IPS-15b (cell line): Measurements from ENCODE around the gene BCAP31.

Source experiments
- H3K27me3 ChIP-seq: one replicate; pipeline ENCODE4 v1.6.1; 2013; ENCODE audit warnings: low read length; ENCODE audit not compliant: control insufficient read depth, insufficient read depth
- H3K36me3 ChIP-seq: one replicate; pipeline ENCODE4 v1.6.1; 2013; ENCODE audit warnings: low read length; ENCODE audit not compliant: control insufficient read depth, insufficient read depth
- H3K4me1 ChIP-seq: one replicate; pipeline ENCODE4 v1.6.1; 2013; ENCODE audit warnings: mild to moderate bottlenecking, low read length; ENCODE audit not compliant: control insufficient read depth, insufficient read depth
- H3K4me3 ChIP-seq: one replicate; pipeline ENCODE4 v1.5.1; 2013; ENCODE audit warnings: low read depth, low read length
- H3K9ac ChIP-seq: one replicate; pipeline ENCODE4 v1.6.1; 2013; ENCODE audit warnings: low read depth, mild to moderate bottlenecking, low read length
- H3K9me3 ChIP-seq: one replicate; pipeline ENCODE4 v1.6.1; 2013; ENCODE audit warnings: mild to moderate bottlenecking, low read length; ENCODE audit not compliant: control insufficient read depth, insufficient read depth

BCAP31 gene

DNA sequence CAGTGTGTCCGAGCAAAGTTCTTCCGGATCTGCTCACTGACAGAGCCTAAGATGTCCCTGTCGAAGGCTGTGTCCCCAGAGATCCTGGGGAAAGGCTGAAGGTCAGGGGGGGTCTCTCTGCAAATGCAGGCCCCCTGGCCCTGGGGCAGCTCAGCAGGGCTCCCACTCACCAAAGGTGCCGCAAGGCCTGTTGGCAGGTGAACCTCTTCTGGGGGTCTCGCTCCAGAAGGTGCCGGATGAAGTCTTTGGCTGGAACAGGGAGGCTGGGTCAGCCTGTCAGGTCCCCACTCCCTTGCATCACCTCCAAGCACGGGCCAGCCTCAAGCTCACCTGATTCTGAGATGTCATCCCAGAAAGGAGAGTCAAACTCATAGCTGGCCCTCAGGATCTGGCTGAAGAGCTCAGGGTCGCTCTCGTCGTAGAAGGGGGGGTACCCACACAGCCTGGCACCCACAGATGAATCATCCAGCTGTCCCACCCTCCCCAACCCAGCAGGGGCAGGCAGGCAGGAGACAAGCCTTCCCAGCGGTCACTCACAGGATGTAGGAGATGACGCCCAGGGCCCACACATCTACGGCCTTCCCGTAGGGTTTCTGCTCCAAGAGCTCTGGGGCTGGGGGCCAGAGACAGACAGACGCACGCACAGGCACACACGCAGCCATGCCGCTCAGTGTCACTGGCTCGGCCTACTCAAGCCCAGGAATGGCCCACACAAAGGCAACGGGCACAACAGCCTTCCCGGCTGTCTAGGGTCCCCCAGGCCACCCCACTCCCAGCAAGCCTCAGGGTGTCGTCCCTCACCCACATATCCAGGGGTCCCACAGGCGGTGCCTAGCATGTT is 53.2 kb downstream of the BCAP31 start:
- Histone ChIP-seq H3K9me3 (no peaks in the 10 kb centered on the region), H3K36me3 (no peaks in the 10 kb centered on the region), H3K4me3 (no peak overlapping the region), H3K4me1 (no peaks in the 10 kb centered on the region), H3K27me3 (peaks cover 2% of the 10 kb centered on the region), H3K9ac (no peak overlapping the region)

- Histone ChIP-seq H3K4me3 (no peak overlapping the region), H3K9me3 (no peaks in the 10 kb centered on the region), H3K27me3 (peaks cover 2% of the 10 kb centered on the region), H3K4me1 (no peaks in the 10 kb centered on the region), H3K36me3 (no peaks in the 10 kb centered on the region), H3K9ac (no peak overlapping the region)
Observed at GRCh38 chrX:153669901-153670731, 54.1 kb downstream of the BCAP31 start.

DNA sequence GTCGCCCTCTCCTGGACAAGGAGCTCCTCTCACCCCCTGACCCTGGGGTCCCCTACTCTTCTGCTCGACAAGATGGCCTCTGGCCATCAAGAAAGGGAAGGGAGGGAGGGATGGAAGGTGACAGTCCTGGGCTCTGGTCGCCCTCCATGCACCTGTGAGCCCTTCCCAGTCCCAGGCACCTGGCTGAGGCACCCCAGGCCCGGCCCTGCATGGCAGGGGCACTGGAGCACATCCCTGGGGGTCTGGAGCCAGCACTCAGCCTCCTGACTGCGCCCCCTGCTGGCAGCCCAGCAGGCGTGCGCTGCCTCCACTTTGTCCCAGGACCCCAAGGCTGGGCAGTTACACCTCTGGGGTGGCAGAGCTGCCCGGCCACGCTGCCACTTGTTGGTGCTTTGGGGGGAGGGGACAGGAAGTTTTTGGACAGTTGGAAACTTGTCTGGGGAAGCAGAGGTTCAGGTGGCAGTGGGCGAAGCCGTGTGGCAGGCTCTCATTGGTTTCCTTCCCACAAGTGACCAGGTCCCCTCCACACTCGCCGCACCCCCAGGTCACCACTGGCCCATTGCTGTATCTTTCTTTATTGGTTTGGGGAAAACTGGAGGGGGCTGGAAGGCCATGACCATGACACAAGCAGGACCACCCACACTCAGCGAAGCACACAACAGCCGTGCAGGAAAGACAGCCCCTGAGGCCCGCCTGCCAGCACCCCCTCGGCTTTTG is 54.9 kb downstream of the BCAP31 start:
- Histone ChIP-seq H3K9me3 (no peaks in the 10 kb centered on the region), H3K4me3 (no peak overlapping the region), H3K9ac (no peak overlapping the region), H3K36me3 (no peaks in the 10 kb centered on the region), H3K4me1 (no peaks in the 10 kb centered on the region), H3K27me3 (peaks cover 2% of the 10 kb centered on the region)

- Histone ChIP-seq H3K9me3 (no peaks in the 10 kb centered on the region), H3K9ac (no peak overlapping the region), H3K27me3 (peaks cover 2% of the 10 kb centered on the region), H3K36me3 (no peaks in the 10 kb centered on the region), H3K4me3 (no peak overlapping the region), H3K4me1 (no peaks in the 10 kb centered on the region)
Observed at GRCh38 chrX:153668423-153669173, 55.6 kb downstream of the BCAP31 start.

DNA sequence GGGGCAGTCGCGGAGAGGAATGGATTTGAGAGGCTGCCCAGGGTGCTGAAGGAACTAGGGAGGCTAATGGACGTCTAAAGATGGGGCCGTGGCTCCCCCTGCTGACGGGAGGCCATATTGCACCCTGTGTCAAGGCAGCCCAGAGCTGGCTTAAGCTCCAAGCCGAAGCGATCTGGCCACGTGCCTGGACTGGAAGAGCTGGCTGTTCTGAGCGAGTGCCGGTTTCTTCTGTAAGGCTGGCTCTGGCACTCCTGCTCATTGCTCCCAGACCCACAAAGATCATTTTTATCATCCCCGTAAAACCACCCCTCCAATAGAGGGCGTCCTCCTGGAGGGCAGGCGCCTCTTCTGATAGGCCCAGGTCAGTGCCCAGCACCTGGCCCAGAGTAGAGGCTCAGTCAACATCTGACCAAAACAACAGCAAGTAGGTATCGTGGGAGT is 56.2 kb downstream of the BCAP31 start:
- H3K9ac ChIP-seq = peak overlapping the region; percentile 54
- no peaks in the 10 kb centered on the region for H3K4me1 ChIP-seq
- H3K4me3 ChIP-seq = peak overlapping the region; percentile 49
- peaks cover 2% of the 10 kb centered on the region for H3K27me3 ChIP-seq
- no peaks in the 10 kb centered on the region for H3K36me3 ChIP-seq
- no peaks in the 10 kb centered on the region for H3K9me3 ChIP-seq

DNA sequence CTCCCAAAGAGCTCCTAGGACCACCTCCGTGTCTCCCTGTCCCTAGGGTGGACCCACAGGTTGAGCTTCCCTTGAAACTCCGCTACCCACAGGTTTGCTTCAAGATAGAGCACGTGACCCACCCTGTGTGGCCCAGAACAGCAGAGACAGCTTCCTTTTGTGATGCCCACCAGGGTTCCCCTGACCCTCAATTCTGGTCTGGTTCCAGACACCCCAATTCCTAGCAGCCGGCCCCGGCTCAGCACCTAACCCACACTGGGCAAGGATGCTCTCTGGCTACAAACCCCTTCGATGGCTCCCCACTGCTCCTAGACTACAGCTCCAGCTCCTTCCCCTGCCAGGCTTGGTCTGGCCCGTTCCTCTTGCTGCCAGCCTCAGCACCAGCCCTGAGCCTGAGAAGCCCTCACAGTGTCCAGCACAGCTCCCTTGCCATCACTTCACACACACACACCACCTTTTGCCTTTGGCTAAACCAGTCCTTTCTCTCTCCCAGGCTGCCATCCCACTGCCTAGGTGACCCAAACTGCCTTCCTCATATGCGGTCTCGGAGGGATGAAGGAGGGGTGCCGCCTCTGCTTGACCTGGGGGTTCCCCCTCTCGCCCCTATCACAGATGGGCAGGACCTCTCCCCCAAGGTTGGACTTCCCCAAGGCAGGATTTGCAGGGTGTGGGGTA is 56.8 kb downstream of the BCAP31 start:
- Histone ChIP-seq H3K9ac (peak overlapping the region; percentile 54), H3K36me3 (no peaks in the 10 kb centered on the region), H3K4me1 (no peaks in the 10 kb centered on the region), H3K27me3 (peaks cover 2% of the 10 kb centered on the region), H3K4me3 (peak overlapping the region; percentile 49), H3K9me3 (no peaks in the 10 kb centered on the region)

- no peaks in the 10 kb centered on the region for H3K9me3 ChIP-seq
- no peak overlapping the region for H3K4me3 ChIP-seq
- peaks cover 6% of the 10 kb centered on the region for H3K27me3 ChIP-seq
Observed at GRCh38 chrX:153665726-153666306, 58.4 kb downstream of the BCAP31 start.

DNA sequence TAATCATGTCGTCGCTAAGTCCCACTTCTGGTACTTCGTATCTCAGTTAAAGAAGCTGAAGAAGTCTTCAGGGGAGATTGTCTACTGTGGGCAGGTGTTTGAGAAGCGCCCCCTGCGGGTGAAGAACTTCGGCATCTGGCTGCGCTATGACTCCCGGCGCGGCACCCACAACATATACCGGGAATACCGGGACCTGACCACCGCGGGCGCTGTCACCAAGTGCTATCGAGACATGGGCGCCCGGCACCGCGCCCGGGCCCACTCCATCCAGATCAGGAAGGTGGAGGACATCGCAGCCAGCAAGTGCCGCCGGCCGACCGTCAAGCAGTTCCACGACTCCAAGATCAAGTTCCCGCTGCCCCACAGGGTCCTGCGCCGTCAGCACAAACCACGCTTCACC is 61.9 kb downstream of the BCAP31 start:
- Histone ChIP-seq H3K4me3 (no peak overlapping the region), H3K9me3 (peaks cover 3% of the 10 kb centered on the region), H3K4me1 (no peaks in the 10 kb centered on the region), H3K27me3 (peaks cover 5% of the 10 kb centered on the region), H3K9ac (no peak overlapping the region), H3K36me3 (no peaks in the 10 kb centered on the region)

More at GRCh38 chrX:153665726-153666306, 58.4 kb downstream of the BCAP31 start:
- Histone ChIP-seq H3K36me3 (no peaks in the 10 kb centered on the region), H3K9ac (no peak overlapping the region), H3K4me1 (no peaks in the 10 kb centered on the region)

DNA sequence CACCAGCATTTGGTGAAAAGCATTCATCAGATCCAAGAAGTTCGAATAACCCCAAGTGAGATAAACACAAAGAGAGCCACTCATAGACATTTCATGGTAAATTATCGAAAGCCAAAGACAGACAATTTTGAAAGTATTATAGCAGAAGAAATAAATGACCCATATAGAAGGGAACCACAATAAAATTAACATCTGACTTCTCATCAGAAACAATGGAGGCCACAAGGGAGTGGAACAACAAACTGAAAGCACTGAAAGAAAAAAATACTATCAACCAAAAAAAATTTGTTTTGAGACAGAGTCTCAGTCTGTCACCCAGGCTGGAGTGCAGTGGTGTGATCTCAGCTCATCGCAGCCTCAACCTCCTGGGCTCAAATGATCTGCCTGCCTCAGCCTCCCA is 64.9 kb downstream of the BCAP31 start:
- Histone ChIP-seq H3K9me3 (peaks cover 3% of the 10 kb centered on the region), H3K36me3 (no peaks in the 10 kb centered on the region), H3K27me3 (peaks cover 5% of the 10 kb centered on the region), H3K9ac (no peak overlapping the region), H3K4me1 (no peaks in the 10 kb centered on the region), H3K4me3 (no peak overlapping the region)

DNA sequence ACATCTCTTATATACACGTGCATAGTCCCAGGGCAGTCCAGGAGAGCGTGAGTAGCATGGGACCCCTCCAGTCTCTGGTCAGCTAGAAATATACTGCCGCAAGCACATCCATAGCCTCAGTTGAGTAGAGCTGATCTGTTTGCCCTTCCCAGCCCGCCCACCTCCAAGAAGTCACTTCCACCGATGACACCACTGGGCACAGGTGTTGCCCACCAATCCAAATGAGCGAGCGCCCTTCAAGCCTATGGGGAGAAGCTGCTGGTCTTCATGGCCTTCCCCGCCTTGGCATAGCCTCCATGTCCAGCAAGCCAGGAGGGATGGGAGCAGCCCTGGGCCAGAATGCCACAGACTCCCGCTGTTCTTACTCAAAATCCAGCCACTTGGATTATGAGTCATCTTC is 67.0 kb downstream of the BCAP31 start:
- Histone ChIP-seq H3K9ac (no peak overlapping the region), H3K36me3 (no peaks in the 10 kb centered on the region), H3K4me3 (no peak overlapping the region), H3K9me3 (peaks cover 3% of the 10 kb centered on the region), H3K4me1 (no peaks in the 10 kb centered on the region), H3K27me3 (peaks cover 5% of the 10 kb centered on the region)
